HG03457 (cell line): ENCODE measurements around the gene CITED4.
"Not testable (repeated sequence)": the region's sequence is repeated elsewhere in the genome, so short reads cannot be mapped to it uniquely, and the experiment has no call there.

ENCODE experiments used
- ATAC-seq: cut with Tn5 transposase; IDR thresholded peaks from one replicate; pipeline ENCODE4 v1.9.1; 2021; ENCODE audit warnings: moderate number of reproducible peaks; ENCODE audit not compliant: unreplicated experiment

CITED4 gene, protein sequence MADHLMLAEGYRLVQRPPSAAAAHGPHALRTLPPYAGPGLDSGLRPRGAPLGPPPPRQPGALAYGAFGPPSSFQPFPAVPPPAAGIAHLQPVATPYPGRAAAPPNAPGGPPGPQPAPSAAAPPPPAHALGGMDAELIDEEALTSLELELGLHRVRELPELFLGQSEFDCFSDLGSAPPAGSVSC

GRCh38 chr1:40862008-40862863 lies at the start of gene CITED4:
CITED4 (minus strand) TSS chr1:40862363; CDS start chr1:40862127, 236 bp downstream.
- peak; percentile 75 for ATAC-seq

- no peak for ATAC-seq
Measured at GRCh38 chr1:40911105-40911504, 48.9 kb upstream of the CITED4 start.

DNA sequence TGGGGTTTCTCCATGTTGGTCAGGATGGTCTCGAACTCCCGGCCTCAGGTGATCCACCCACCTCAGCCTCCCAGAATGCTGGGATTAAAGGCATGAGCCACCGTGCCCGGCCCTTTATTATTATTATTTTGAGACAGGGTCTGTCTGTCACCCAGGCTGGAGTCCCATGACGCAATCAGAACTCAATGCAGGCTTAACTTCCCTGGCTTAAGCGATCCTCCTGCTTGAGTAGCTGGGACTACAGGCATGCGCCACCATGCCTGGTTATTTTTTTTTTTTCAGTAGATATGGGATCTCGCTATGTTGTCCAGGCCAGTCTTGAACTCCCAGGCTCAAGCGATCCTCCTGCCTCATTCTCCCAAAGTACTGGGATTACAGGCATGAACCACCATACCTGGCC lies 47.1 kb upstream of the CITED4 start:
- ATAC-seq = no peak

DNA sequence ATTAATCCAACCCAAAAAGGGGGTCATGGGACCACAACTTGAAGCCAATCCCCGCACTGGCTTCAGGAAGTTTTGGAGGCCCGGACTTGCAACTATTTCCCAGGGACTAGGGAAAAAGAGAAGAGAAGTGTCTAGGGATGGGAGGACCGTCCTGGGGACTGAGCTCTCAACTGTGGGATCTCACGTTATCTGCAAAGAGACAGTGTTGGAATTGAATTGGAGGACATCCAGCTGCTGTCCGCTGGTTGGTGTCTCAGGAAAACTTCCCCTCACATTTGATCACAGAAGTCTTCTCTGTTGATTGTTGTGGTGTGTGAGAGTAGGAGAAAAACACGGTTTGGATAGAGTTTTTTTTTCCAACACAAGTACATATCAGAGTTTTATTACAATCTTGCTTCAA lies 46.2 kb upstream of the CITED4 start:
- no peak for ATAC-seq

- ATAC-seq = no peak
Measured at GRCh38 chr1:40907899-40908298, 45.7 kb upstream of the CITED4 start.

DNA sequence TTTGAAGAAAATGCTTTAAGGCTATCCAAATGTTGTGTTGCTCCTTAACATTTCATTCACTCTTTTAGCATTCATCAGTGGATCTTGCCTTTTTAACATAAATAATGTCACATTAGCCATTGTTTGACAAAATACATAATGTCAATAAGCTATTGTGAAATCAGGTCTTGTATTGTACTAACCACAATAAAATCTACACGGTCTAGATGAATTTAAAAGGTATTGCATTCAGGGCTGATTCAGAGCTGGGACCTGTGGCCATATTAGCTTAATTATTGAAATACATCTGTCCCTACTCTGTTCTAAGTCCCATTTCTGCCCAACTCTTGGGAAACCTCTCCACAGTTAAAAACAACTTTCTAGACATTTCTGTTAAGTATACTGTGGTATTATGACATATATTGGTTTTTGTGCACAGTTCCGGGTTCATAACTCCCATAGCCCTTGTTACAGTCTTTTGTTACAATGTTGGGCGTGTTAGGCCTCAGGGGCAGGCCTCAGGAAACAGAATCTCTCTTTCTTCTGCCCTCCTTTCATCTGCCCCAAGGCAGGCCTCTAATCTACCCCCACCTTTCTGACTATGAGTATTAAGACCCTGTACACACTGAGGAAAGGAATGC lies 44.7 kb upstream of the CITED4 start:
- ATAC-seq = no peak

DNA sequence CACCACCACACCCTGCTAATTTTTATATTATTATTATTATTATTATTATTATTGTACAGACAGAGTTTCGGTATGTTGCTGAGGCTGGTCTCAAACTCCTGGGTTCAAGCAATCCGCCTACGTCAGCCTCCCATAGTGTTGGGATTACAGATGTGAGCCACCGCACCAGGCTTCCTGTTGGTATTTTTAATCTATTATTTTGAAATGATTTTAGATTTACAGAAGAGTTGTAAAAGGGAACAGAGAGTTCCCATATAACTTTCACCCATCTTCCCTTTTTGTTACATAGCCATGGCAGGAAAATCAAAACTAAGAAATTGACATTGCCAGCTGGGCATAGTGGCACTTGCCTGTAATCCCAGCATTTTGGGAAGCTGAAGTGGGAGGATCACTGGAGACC lies 42.9 kb upstream of the CITED4 start:
- no peak for ATAC-seq

DNA sequence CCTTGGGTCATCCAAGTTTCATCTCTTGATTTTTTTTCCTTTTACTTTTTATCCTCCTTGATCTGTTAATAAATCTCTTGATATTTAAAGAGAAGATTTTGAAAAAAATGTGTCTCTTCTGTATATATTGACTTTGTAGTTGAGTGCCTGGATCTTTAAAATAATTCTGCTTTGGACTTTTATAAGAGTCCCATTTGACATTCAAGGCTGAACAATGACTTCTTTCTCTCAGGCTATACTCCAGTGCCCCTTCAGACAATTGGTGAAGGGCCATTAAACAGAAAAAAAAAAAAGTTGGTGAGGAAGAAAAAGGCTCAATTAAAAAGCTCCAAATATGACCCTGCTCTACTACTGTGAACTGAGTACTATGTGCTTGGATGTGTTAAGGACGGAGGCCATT lies 40.9 kb upstream of the CITED4 start:
- no peak for ATAC-seq

DNA sequence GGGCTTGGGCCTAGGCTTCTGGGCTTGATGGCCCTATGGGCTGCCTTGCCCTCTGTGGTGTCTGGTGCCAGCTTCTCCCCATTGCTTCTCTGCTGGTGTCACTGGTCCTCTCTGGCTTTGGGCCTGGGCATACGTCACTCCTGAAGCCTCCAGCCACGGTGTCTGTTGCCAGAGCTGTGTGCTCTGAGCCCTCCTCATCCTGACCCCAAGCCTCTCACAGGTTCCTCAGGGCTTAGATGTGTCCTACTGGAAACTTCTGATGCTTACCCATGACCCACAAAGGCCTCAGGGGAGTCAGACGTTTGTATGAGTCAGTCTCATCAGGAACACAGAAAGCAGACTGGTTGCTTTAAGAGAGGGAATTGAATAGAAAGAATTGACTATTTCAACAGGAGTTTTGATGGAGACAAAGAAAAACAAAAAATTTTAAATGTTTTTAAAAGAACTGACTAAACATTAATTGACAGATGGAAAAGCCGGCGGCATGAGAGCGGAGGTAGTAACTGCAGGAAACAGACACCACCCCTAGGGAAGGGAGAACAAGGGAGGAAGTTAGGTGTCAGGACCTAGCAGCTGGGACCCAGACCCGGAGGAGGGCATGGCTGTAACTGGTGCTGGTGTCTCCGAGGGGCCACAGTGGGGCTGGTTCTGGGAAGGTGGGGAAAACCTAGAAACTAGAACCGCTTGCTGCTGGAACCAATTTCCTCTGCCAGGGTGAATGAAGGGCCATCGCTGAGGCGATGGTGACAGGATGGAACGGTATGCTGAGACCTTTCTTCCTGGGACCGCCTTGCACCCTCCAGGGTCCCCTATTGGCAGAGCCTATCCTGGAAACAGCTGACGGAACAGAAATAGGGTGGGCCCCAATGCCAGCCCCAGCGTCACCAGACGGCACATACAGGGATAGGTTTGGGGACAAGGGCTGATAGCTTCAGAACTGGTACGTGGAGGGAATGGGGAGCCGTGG lies 40.0 kb upstream of the CITED4 start:
- no peak for ATAC-seq

GRCh38 chr1:40899230-40899870 lies 37.2 kb upstream of the CITED4 start:
- no peak for ATAC-seq

DNA sequence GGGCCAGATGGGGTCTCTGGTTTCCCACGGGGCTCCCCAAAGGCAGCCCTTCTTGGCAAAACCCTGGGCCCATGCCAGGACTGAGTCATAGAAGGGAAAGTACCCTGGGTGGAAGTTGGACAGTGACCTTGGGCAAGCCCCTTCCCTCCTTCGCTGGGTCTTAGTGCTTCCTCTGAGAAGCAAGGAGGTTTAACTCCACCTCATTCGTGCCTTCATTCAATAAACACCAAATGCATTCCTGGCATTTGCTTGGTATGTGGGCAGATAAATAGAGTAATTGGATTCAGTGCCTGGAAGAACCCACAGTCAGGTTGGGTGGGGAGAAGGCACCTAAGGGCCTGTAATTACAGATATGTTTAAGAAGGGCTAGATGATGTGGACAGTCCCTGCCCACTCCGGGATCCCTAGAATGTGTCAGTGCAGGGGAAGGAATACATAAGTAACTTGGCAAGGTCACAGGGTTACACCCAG lies 36.3 kb upstream of the CITED4 start:
- ATAC-seq = no peak

DNA sequence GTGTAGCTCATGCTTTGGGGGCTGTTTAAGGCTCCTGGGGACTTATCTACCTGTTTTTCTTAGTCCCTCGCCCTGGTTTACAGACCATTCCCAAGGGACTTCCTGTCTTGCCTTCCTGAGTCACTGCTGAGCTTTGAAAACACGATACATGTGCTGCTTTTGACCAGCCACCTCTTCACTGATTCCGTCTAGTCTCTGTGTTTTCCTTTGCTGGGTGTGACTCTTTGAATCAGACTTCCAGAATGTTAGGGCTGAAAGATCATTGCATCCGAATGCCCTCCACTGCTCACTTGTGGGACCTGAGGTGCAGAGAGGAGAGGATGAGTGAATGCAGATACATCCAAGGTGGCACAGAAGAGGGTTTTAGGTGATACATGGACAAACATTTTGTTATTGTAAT lies 35.4 kb upstream of the CITED4 start:
- no peak for ATAC-seq

GRCh38 chr1:40896482-40896881 lies 34.3 kb upstream of the CITED4 start:
- no peak for ATAC-seq

- ATAC-seq = no peak
Measured at GRCh38 chr1:40895601-40896000, 33.4 kb upstream of the CITED4 start.

DNA sequence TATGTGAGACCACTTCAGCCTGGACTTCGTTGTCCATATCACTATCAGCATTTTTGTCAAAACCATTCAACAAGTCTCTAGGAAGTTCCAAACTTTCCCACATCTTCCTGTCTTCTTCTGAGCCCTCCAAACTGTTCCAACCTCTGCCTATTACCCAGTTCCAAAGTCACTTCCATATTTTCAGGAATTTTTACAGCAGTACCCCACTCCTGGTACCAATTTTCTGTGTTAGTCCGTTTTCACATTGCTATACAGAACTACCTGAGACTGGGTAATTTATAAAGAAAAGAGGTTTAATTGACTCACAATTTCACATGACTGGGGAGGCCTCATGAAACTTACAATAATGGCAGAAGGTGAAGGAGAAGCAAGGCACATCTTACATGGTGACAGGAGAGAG lies 32.7 kb upstream of the CITED4 start:
- ATAC-seq = not testable (repeated sequence)

DNA sequence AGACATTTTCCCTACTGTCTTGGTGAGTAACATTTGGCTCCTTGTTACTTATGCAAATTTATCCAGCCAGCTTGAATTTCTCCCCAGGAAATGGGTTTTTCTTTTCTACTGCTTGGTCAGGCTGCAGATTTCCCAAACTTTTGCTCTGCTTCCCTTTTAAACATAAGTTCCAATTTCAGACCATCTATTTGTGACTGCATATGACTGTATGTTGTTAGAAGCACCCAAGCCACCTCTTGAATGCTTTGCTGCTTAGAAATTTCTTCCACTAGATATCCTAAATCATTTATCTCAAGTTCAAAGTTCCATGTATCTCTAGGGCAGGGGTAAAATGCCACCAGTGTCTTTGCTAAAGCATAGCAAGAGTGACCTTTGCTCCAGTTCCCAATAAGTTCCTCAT lies 32.3 kb upstream of the CITED4 start:
- no peak for ATAC-seq

- ATAC-seq = no peak
Measured at GRCh38 chr1:40893946-40894345, 31.8 kb upstream of the CITED4 start.

DNA sequence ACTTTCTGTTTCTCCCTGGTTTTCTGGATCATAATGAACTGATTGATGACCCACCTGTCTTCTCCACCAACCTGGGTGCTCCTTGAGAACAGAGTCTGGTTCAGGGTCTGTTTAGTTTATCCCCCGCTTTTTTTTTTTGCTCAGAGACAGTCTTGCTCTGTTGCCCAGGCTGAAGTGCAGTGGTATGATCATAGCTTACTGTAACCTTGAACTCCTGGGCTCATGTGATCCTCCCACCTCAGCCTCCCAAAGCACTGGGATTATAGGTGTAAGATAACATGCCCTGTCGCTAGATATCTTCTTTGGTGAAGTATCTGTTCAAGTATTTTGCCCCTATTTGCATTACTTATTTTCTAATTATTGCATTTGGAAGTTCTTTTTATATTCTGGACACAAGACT lies 30.2 kb upstream of the CITED4 start:
- no peak for ATAC-seq

DNA sequence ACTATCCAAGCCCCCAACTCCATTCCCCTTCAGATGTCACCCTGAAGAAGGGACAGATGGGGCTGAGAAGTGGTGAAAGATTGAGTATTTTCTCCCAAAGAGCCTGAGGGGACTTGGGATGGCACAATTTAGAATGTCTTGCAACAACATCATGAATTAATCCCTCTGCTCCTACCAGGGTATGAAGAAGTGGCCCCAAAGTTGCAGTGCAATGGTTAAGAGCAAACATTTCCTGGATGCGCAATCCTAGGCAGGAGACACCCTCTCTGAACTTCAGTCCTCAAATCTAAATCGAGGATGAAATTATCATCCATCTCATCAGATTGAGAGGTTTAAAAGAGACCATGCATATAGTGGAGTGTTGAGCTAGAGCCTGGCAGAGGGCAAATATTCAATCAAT lies 28.6 kb upstream of the CITED4 start:
- ATAC-seq = no peak

DNA sequence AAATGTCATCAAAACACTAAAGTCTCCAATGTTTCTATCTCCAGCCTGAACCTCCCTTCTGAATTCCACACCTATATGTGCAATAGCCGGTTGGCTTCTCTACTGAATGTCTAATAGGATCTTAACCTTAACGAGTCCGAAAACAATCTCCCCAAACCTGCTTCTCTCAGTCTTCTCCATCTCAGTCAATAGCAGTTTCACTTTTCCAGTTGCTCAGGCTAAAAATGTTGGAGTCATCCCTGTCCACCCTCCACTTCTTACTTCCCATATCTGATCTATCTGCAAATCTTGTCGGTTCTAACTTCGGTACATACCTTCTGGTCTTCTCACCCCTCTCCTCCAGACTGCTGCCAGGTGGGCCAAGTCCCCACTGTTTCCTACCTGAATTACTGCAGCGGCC lies 25.5 kb upstream of the CITED4 start:
- ATAC-seq = no peak
